Panc1 (cell line): ENCODE data around the gene ALK.

Source experiments
- POLR2AphosphoS5 ChIP-seq: IDR thresholded peaks from 2 replicates; pipeline ENCODE4 v1.6.1; 2012; ENCODE audit warnings: mild to moderate bottlenecking, low read depth, low read length, moderate library complexity
- SIN3A ChIP-seq: IDR thresholded peaks from 2 replicates; pipeline ENCODE4 v1.6.1; 2012; ENCODE audit warnings: low read depth, mild to moderate bottlenecking, low read length, moderate library complexity, borderline replicate concordance; ENCODE audit not compliant: insufficient read depth
- TCF7L2 ChIP-seq: IDR thresholded peaks from 2 replicates; pipeline ENCODE4 v1.6.1; 2011; ENCODE audit warnings: mild to moderate bottlenecking, low read depth, low read length, inconsistent platforms
- TF ChIP-seq, protein P1 (sequence below): fragments of 450-650 bp; IDR thresholded peaks from 2 replicates; pipeline ENCODE4 v1.5.1; 2017; ENCODE audit warnings: mild to moderate bottlenecking
- TF ChIP-seq, protein P2 (sequence below), 2 experiments: IDR thresholded peaks; 2 replicates each; pipeline ENCODE4 v1.6.1; 2011 to 2012; ENCODE audit warnings: low read depth in 2 of 2, control low read depth in 1 of 2, low read length in 1 of 2, mild to moderate bottlenecking in 1 of 2, moderate library complexity in 1 of 2; ENCODE audit not compliant: insufficient read depth in 1 of 2

- TF ChIP-seq, protein P1, sequence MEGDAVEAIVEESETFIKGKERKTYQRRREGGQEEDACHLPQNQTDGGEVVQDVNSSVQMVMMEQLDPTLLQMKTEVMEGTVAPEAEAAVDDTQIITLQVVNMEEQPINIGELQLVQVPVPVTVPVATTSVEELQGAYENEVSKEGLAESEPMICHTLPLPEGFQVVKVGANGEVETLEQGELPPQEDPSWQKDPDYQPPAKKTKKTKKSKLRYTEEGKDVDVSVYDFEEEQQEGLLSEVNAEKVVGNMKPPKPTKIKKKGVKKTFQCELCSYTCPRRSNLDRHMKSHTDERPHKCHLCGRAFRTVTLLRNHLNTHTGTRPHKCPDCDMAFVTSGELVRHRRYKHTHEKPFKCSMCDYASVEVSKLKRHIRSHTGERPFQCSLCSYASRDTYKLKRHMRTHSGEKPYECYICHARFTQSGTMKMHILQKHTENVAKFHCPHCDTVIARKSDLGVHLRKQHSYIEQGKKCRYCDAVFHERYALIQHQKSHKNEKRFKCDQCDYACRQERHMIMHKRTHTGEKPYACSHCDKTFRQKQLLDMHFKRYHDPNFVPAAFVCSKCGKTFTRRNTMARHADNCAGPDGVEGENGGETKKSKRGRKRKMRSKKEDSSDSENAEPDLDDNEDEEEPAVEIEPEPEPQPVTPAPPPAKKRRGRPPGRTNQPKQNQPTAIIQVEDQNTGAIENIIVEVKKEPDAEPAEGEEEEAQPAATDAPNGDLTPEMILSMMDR: no peak
- TF ChIP-seq POLR2AphosphoS5 (no peak), TCF7L2 (no peak), SIN3A (no peak)
- TF ChIP-seq, protein P2, sequence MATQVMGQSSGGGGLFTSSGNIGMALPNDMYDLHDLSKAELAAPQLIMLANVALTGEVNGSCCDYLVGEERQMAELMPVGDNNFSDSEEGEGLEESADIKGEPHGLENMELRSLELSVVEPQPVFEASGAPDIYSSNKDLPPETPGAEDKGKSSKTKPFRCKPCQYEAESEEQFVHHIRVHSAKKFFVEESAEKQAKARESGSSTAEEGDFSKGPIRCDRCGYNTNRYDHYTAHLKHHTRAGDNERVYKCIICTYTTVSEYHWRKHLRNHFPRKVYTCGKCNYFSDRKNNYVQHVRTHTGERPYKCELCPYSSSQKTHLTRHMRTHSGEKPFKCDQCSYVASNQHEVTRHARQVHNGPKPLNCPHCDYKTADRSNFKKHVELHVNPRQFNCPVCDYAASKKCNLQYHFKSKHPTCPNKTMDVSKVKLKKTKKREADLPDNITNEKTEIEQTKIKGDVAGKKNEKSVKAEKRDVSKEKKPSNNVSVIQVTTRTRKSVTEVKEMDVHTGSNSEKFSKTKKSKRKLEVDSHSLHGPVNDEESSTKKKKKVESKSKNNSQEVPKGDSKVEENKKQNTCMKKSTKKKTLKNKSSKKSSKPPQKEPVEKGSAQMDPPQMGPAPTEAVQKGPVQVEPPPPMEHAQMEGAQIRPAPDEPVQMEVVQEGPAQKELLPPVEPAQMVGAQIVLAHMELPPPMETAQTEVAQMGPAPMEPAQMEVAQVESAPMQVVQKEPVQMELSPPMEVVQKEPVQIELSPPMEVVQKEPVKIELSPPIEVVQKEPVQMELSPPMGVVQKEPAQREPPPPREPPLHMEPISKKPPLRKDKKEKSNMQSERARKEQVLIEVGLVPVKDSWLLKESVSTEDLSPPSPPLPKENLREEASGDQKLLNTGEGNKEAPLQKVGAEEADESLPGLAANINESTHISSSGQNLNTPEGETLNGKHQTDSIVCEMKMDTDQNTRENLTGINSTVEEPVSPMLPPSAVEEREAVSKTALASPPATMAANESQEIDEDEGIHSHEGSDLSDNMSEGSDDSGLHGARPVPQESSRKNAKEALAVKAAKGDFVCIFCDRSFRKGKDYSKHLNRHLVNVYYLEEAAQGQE (IDR thresholded peaks at IDR 0.05; ENCODE audit: insufficient read depth in 1 of 2, low read depth in 2 of 2, low read length in 1 of 2): no peak
These were observed 764.3 kb downstream of the ALK start for GRCh38 chr2:29157131-29157530.
